Retinal pigment epithelial cell (primary cell): ENCODE measurements around the gene CELA1.

ENCODE experiments used
- DNase-seq: peaks from one replicate; pipeline ENCODE4 v3.0.0-alpha.2; 2010; ENCODE audit warnings: low read depth
- H3K4me3 ChIP-seq: 2 replicates; pipeline ENCODE4 v1.5.1; 2011; ENCODE audit warnings: mild to moderate bottlenecking, low read length, control low read depth, moderate library complexity
- CTCF ChIP-seq: conservative IDR thresholded peaks from 2 replicates; pipeline ENCODE4 v1.5.1; 2011; ENCODE audit warnings: low read depth, low read length, control low read depth, inconsistent platforms

CELA1 gene

GRCh38 chr12:51329742-51330141 lies 16.7 kb downstream of the CELA1 start:
- H3K4me3 ChIP-seq = no peak overlapping the region
- no peak for DNase-seq
- TF ChIP-seq CTCF = no peak

GRCh38 chr12:51328587-51328986 lies 17.9 kb downstream of the CELA1 start:
- no peak overlapping the region for H3K4me3 ChIP-seq
- no peak for TF ChIP-seq CTCF
- DNase-seq = no peak

GRCh38 chr12:51326698-51327439 lies 19.6 kb downstream of the CELA1 start:
- no peak for TF ChIP-seq CTCF
- no peak overlapping the region for H3K4me3 ChIP-seq
- no peak for DNase-seq

GRCh38 chr12:51324953-51325352 lies 21.5 kb downstream of the CELA1 start:
- DNase-seq = no peak
- no peak overlapping the region for H3K4me3 ChIP-seq
- TF ChIP-seq CTCF = no peak

- no peak for DNase-seq
These were observed 22.2 kb downstream of the CELA1 start, which contains the start of gene BIN2 for GRCh38 chr12:51323966-51324895. BIN2 (minus strand) TSS chr12:51324174; CDS start chr12:51324102, 72 bp downstream.

GRCh38 chr12:51323317-51323960 lies 23.0 kb downstream of the CELA1 start:
- no peak for TF ChIP-seq CTCF
- no peak for DNase-seq
- no peak overlapping the region for H3K4me3 ChIP-seq

More at GRCh38 chr12:51323966-51324895, 22.2 kb downstream of the CELA1 start, which contains the start of gene BIN2:
- TF ChIP-seq CTCF = no peak
- no peak within 1 kb of the TSS for H3K4me3 ChIP-seq
